ENCODE data around the gene CLCN1.

The CLCN1 gene

GRCh38 chr7:143368387-143368786 is 52.5 kb downstream of the CLCN1 start:
- no peaks in the 10 kb centered on the region for H3K9me3 ChIP-seq (ENCODE audit: low read length)
- no peak overlapping the region for H3K4me3 ChIP-seq (ENCODE audit: low read length)
- peaks cover 5% of the 10 kb centered on the region for H3K4me1 ChIP-seq (ENCODE audit: insufficient read depth, low read length)
- peaks cover 26% of the 10 kb centered on the region for H3K27me3 ChIP-seq (ENCODE audit: insufficient read depth, low read length)
- H3K36me3 ChIP-seq (ENCODE audit: insufficient read depth, low read length), result no peaks in the 10 kb centered on the region
- no peak overlapping the region for H2AFZ ChIP-seq (ENCODE audit: low read depth, low read length)

- Histone ChIP-seq H3K9me3 (ENCODE audit: low read length) (no peaks in the 10 kb centered on the region), H3K4me1 (ENCODE audit: insufficient read depth, low read length) (peaks cover 5% of the 10 kb centered on the region), H3K27me3 (ENCODE audit: insufficient read depth, low read length) (peaks cover 15% of the 10 kb centered on the region), H3K36me3 (ENCODE audit: insufficient read depth, low read length) (no peaks in the 10 kb centered on the region), H2AFZ (ENCODE audit: low read depth, low read length) (no peak overlapping the region), H3K4me3 (ENCODE audit: low read length) (no peak overlapping the region)
Observed at GRCh38 chr7:143369678-143370651, 54.1 kb downstream of the CLCN1 start.

GRCh38 chr7:143372070-143372469 is 56.2 kb downstream of the CLCN1 start:
- Histone ChIP-seq H3K9me3 (ENCODE audit: low read length) (no peaks in the 10 kb centered on the region), H2AFZ (ENCODE audit: low read depth, low read length) (no peak overlapping the region), H3K4me3 (ENCODE audit: low read length) (no peak overlapping the region), H3K27me3 (ENCODE audit: insufficient read depth, low read length) (peaks cover 9% of the 10 kb centered on the region), H3K36me3 (ENCODE audit: insufficient read depth, low read length) (no peaks in the 10 kb centered on the region), H3K4me1 (ENCODE audit: insufficient read depth, low read length) (peaks cover 5% of the 10 kb centered on the region)

GRCh38 chr7:143373255-143373794 is 57.4 kb downstream of the CLCN1 start:
- Histone ChIP-seq H3K27me3 (ENCODE audit: insufficient read depth, low read length) (peaks cover 3% of the 10 kb centered on the region), H3K4me3 (ENCODE audit: low read length) (no peak overlapping the region), H3K36me3 (ENCODE audit: insufficient read depth, low read length) (no peaks in the 10 kb centered on the region), H3K4me1 (ENCODE audit: insufficient read depth, low read length) (peaks cover 5% of the 10 kb centered on the region), H2AFZ (ENCODE audit: low read depth, low read length) (no peak overlapping the region), H3K9me3 (ENCODE audit: low read length) (no peaks in the 10 kb centered on the region)

GRCh38 chr7:143374561-143374960 is 58.6 kb downstream of the CLCN1 start:
- H3K36me3 ChIP-seq (ENCODE audit: insufficient read depth, low read length), result no peaks in the 10 kb centered on the region
- H3K4me3 ChIP-seq (ENCODE audit: low read length), result no peak overlapping the region
- no peak overlapping the region for H2AFZ ChIP-seq (ENCODE audit: low read depth, low read length)
- peaks cover 10% of the 10 kb centered on the region for H3K4me1 ChIP-seq (ENCODE audit: insufficient read depth, low read length)
- no peaks in the 10 kb centered on the region for H3K9me3 ChIP-seq (ENCODE audit: low read length)
- no peaks in the 10 kb centered on the region for H3K27me3 ChIP-seq (ENCODE audit: insufficient read depth, low read length)

GRCh38 chr7:143375298-143376034 is 59.6 kb downstream of the CLCN1 start:
- Histone ChIP-seq H2AFZ (ENCODE audit: low read depth, low read length) (no peak overlapping the region), H3K4me1 (ENCODE audit: insufficient read depth, low read length) (peaks cover 10% of the 10 kb centered on the region), H3K9me3 (ENCODE audit: low read length) (no peaks in the 10 kb centered on the region), H3K36me3 (ENCODE audit: insufficient read depth, low read length) (no peaks in the 10 kb centered on the region), H3K27me3 (ENCODE audit: insufficient read depth, low read length) (no peaks in the 10 kb centered on the region), H3K4me3 (ENCODE audit: low read length) (no peak overlapping the region)

GRCh38 chr7:143376396-143376795 is 60.5 kb downstream of the CLCN1 start:
- Histone ChIP-seq H3K4me3 (ENCODE audit: low read length) (no peak overlapping the region), H3K4me1 (ENCODE audit: insufficient read depth, low read length) (peaks cover 10% of the 10 kb centered on the region), H3K36me3 (ENCODE audit: insufficient read depth, low read length) (no peaks in the 10 kb centered on the region), H3K9me3 (ENCODE audit: low read length) (no peaks in the 10 kb centered on the region), H3K27me3 (ENCODE audit: insufficient read depth, low read length) (no peaks in the 10 kb centered on the region), H2AFZ (ENCODE audit: low read depth, low read length) (no peak overlapping the region)

- H3K4me3 ChIP-seq (ENCODE audit: low read length), result peak overlapping the region; percentile 90
- H3K4me1 ChIP-seq (ENCODE audit: insufficient read depth, low read length), result peaks cover 17% of the 10 kb centered on the region
- no peaks in the 10 kb centered on the region for H3K27me3 ChIP-seq (ENCODE audit: insufficient read depth, low read length)
Observed at GRCh38 chr7:143379611-143380259, 63.8 kb downstream of the CLCN1 start.

GRCh38 chr7:143380260-143380645 is 64.3 kb downstream of the CLCN1 start:
- H2AFZ ChIP-seq (ENCODE audit: low read depth, low read length), result peak overlapping the region; percentile 98
- H3K27me3 ChIP-seq (ENCODE audit: insufficient read depth, low read length), result no peaks in the 10 kb centered on the region
- H3K4me1 ChIP-seq (ENCODE audit: insufficient read depth, low read length), result peaks cover 17% of the 10 kb centered on the region
- peak overlapping the region; percentile 90 for H3K4me3 ChIP-seq (ENCODE audit: low read length)
- no peaks in the 10 kb centered on the region for H3K9me3 ChIP-seq (ENCODE audit: low read length)
- H3K36me3 ChIP-seq (ENCODE audit: insufficient read depth, low read length), result peaks cover 4% of the 10 kb centered on the region

More at GRCh38 chr7:143379611-143380259, 63.8 kb downstream of the CLCN1 start:
- H3K9me3 ChIP-seq (ENCODE audit: low read length), result no peaks in the 10 kb centered on the region
- peak overlapping the region; percentile 98 for H2AFZ ChIP-seq (ENCODE audit: low read depth, low read length)
- H3K36me3 ChIP-seq (ENCODE audit: insufficient read depth, low read length), result peaks cover 4% of the 10 kb centered on the region

- peaks cover 4% of the 10 kb centered on the region for H3K36me3 ChIP-seq (ENCODE audit: insufficient read depth, low read length)
- H2AFZ ChIP-seq (ENCODE audit: low read depth, low read length), result peak within 1 kb of the TSS; percentile 98
- peak within 1 kb of the TSS; percentile 90 for H3K4me3 ChIP-seq (ENCODE audit: low read length)
- no peaks in the 10 kb centered on the region for H3K9me3 ChIP-seq (ENCODE audit: low read length)
- H3K4me1 ChIP-seq (ENCODE audit: insufficient read depth, low read length), result peaks cover 17% of the 10 kb centered on the region
- H3K27me3 ChIP-seq (ENCODE audit: insufficient read depth, low read length), result no peaks in the 10 kb centered on the region
Observed at GRCh38 chr7:143380646-143381426, 64.9 kb downstream of the CLCN1 start, which contains the start of gene ZYX. ZYX (plus strand) TSS chr7:143381345; CDS start chr7:143381572, 227 bp downstream.

- Histone ChIP-seq H3K4me3 (ENCODE audit: low read length) (peak overlapping the region; percentile 90), H3K36me3 (ENCODE audit: insufficient read depth, low read length) (peaks cover 4% of the 10 kb centered on the region), H3K27me3 (ENCODE audit: insufficient read depth, low read length) (no peaks in the 10 kb centered on the region), H3K4me1 (ENCODE audit: insufficient read depth, low read length) (peaks cover 17% of the 10 kb centered on the region), H3K9me3 (ENCODE audit: low read length) (no peaks in the 10 kb centered on the region), H2AFZ (ENCODE audit: low read depth, low read length) (peak overlapping the region; percentile 98)
Observed at GRCh38 chr7:143381427-143382125, 65.7 kb downstream of the CLCN1 start.

All from neuron (in vitro differentiated cells).